Left ventricle myocardium inferior (tissue), 1 donor: ENCODE results near the gene SPTBN1. TPM values are rescaled to one million over a fixed set of nuclear protein-coding genes. Genes with fewer than 3 reads are reported as not detected.

ENCODE experiments used
- DNase-seq: peaks from one replicate; pipeline ENCODE4 v3.0.0-alpha.2; 2020
- H3K27ac ChIP-seq: fragments of 200-600 bp; replicated peaks from 2 replicates; pipeline ENCODE4 v1.8.0; 2021
- H3K27me3 ChIP-seq: fragments of 200-600 bp; 2 replicates; pipeline ENCODE4 v1.8.0; 2021; ENCODE audit warnings: low read depth
- H3K36me3 ChIP-seq: fragments of 200-600 bp; 2 replicates; pipeline ENCODE4 v1.8.0; 2021
- H3K4me1 ChIP-seq: fragments of 200-600 bp; 2 replicates; pipeline ENCODE4 v1.8.0; 2021
- H3K4me3 ChIP-seq: fragments of 200-600 bp; 2 replicates; pipeline ENCODE4 v1.8.0; 2021; ENCODE audit warnings: mild to moderate bottlenecking, moderate library complexity
- H3K9me3 ChIP-seq: fragments of 200-600 bp; replicated peaks from 2 replicates; pipeline ENCODE4 v1.8.0; 2021
- intact Hi-C: fragments of 100-400 bp; cut with micrococcal nuclease; formaldehyde crosslinking; loops from one replicate; pipeline ENCODE4 v1.11.0; 2022
- total RNA-seq: library from RNA; stranded (reverse); fragmentation: NEBNext Ultra II Directional; extraction: Animal tissue kit (Norgen Biotek cat#: 25700); gene quantifications from one replicate; pipeline ENCODE4 v1.2.1, GENCODE V29; 2021
- TF ChIP-seq, protein P1 (sequence below): fragments of 200-600 bp; IDR thresholded peaks from 2 replicates; pipeline ENCODE4 v1.8.0; 2021; ENCODE audit warnings: antibody characterized with exemption, mild to moderate bottlenecking, borderline replicate concordance
- donor health status: DM: no; HTN: yes; CAD: no; lungs with severe emphysema.

The SPTBN1 gene
- total RNA-seq, 1 donor from 2014 or later: 484 TPM

DNA sequence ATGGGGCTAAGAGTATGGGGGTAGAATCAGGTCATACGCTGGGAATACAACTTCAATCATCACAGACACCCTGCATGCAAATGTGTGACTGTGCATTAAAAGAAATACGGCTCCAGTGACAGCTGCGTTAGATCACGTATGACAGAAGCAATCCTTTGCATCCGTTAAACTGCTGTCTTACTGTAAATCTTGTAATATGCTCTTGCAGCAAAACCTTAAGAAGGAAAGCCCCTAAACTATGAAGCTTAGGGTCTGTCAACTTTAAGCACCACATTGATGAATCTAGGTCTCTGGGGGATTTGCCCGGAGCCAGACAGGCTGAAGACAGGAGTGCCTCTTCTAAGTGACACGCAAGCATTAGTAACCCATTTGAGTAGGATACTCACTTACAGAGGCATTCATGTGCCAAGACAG lies 182.7 kb downstream of the SPTBN1 start:
- Histone ChIP-seq H3K4me1 (peaks cover 91% of the 10 kb centered on the region), H3K36me3 (peaks cover 70% of the 10 kb centered on the region)
- intact Hi-C loops: loop anchor here (10.0 kb wide), 1 partner anchor 114 kb away; no protein-coding TSS in a partner anchor

DNA sequence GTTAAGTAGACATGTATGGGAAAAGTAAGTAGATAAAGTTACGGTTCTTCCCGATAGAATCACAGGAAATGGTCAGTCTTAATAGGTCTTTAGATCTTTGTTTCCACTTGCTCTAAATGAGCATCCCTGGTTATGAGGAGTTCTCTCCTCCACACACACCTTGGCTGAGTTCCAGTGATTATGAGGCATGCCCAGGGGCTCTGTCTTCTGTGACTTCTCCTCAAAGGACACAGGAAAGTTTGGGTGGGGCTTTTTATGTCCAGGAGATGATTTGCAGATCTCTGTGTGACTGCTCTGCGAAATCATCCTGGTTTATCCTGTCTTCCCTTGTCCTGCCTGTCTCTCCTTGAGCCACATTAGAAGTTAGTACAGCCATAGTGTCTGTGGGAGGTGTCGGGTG lies 183.5 kb downstream of the SPTBN1 start:
- intact Hi-C loops: loop anchor here (10.0 kb wide), 2 partner anchors 65 to 115 kb away; no protein-coding TSS in a partner anchor
- H3K27me3 ChIP-seq: no peaks in the 10 kb centered on the region
- peak overlapping the region; percentile 90 for H3K27ac ChIP-seq
- H3K4me3 ChIP-seq: no peak overlapping the region
- TF ChIP-seq, protein P1, sequence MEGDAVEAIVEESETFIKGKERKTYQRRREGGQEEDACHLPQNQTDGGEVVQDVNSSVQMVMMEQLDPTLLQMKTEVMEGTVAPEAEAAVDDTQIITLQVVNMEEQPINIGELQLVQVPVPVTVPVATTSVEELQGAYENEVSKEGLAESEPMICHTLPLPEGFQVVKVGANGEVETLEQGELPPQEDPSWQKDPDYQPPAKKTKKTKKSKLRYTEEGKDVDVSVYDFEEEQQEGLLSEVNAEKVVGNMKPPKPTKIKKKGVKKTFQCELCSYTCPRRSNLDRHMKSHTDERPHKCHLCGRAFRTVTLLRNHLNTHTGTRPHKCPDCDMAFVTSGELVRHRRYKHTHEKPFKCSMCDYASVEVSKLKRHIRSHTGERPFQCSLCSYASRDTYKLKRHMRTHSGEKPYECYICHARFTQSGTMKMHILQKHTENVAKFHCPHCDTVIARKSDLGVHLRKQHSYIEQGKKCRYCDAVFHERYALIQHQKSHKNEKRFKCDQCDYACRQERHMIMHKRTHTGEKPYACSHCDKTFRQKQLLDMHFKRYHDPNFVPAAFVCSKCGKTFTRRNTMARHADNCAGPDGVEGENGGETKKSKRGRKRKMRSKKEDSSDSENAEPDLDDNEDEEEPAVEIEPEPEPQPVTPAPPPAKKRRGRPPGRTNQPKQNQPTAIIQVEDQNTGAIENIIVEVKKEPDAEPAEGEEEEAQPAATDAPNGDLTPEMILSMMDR: no peak
- H3K9me3 ChIP-seq: no peaks in the 10 kb centered on the region
- peaks cover 73% of the 10 kb centered on the region for H3K36me3 ChIP-seq
- H3K4me1 ChIP-seq: peaks cover 83% of the 10 kb centered on the region
- no peak for DNase-seq

More for the DNA sequence above, 182.7 kb downstream of the SPTBN1 start:
- DNase-seq: no peak
- Histone ChIP-seq H3K27me3 (no peaks in the 10 kb centered on the region), H3K9me3 (no peaks in the 10 kb centered on the region), H3K27ac (peak overlapping the region; percentile 90), H3K4me3 (no peak overlapping the region)
- TF ChIP-seq, protein P1: no peak

DNA sequence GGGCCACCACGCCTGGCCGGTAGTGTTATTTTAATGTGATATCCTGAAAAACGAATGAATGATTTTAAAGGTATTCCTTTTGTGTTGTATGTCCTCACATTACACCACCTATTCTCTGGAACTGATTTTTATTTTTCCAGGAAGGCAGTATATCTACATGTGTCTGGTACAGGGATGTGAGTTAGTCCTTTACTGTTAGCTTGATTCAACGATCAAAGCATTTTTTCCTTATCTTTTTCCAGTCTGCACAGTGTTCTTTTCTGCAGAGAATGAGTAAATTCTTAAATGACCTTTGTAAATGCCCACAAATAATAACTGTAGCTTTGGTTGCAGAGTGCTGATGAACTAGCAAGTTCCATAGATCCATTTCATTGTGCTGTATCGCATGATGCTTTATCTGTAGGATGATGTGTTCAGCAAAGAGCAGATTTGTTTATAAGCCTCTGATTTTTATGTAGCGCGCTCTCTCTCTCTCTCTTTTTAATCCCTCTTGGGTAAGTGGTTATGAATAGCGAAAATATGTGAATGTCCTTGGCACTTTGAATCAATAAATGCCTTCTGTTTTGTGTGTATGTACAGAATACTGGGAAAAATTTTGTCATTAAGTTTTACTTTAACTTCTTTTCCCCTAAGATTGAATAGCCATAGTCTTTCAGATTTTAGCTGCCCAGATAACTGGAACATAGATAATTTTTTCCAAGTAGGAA lies 184.9 kb downstream of the SPTBN1 start:
- Histone ChIP-seq H3K4me1 (peaks cover 76% of the 10 kb centered on the region), H3K4me3 (no peak overlapping the region), H3K27me3 (no peaks in the 10 kb centered on the region), H3K36me3 (peaks cover 87% of the 10 kb centered on the region), H3K27ac (peak overlapping the region; percentile 90), H3K9me3 (no peaks in the 10 kb centered on the region)
- DNase-seq: no peak
- intact Hi-C loops: loop anchor here (10.0 kb wide), 1 partner anchor 64 kb away; no protein-coding TSS in a partner anchor
- TF ChIP-seq, protein P1: no peak

DNA sequence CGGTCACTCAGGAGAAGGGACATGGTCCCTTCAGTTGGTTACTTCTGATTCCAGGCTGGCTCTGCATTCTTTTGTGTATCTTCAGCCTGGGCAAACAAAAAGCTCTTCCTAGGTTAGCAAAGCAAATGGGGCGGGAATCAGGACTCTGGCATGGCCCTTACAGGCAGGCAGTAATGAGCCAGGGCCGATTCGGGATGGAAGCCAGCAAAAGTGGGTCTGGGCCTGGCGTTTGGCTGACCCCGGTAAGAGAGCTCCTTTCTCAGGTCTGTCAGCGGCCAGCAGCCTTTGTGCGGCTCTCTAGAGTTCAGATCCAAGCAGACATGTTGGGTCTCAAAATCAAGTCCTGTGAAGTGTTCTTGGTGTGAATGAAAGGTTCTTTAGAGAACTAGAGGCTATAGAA lies 185.9 kb downstream of the SPTBN1 start:
- H3K27me3 ChIP-seq: no peaks in the 10 kb centered on the region
- TF ChIP-seq, protein P1: no peak
- H3K4me1 ChIP-seq: peaks cover 70% of the 10 kb centered on the region
- intact Hi-C loops: loop anchor here (10.0 kb wide), 1 partner anchor 63 kb away; no protein-coding TSS in a partner anchor
- H3K27ac ChIP-seq: peak overlapping the region; percentile 90
- no peaks in the 10 kb centered on the region for H3K9me3 ChIP-seq
- peaks cover 91% of the 10 kb centered on the region for H3K36me3 ChIP-seq
- DNase-seq: peak; percentile 56
- H3K4me3 ChIP-seq: no peak overlapping the region

DNA sequence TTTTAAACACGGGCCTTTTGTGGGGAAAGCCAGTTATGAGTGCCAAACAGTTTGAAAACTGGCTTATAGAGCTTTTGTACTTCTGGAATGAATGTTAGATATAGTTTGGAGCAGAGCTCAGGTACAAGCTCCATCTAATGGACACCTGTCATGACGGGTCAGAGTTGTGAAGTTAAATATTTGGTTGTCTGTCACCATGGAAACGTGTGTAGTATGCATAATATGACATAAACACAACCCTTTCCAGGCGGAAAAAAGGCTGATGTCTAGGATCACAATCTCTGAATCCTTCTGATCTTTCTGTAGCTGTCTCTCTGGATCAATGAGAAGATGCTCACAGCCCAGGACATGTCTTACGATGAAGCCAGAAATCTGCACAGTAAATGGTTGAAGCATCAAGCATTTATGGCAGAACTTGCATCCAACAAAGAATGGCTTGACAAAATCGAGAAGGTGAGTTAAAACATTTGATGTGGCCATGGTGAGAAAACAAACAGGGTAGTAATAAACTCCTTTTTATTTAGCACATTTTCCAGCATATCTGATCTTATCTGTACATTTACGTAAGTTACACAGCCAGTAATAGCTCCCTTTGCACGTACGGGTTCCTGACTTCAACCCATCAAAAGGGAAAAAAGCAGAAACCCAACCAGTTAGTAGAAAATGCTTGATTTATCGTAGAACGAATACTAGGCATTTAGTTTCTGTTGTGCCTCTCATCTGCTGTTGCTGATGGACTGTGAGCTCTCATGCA lies 186.7 kb downstream of the SPTBN1 start:
- TF ChIP-seq, protein P1: no peak
- H3K27me3 ChIP-seq: no peaks in the 10 kb centered on the region
- no peaks in the 10 kb centered on the region for H3K9me3 ChIP-seq
- H3K27ac ChIP-seq: peak overlapping the region; percentile 90
- intact Hi-C loops: loop anchor here (10.0 kb wide), 1 partner anchor 62 kb away; no protein-coding TSS in a partner anchor
- H3K4me3 ChIP-seq: no peak overlapping the region
- H3K4me1 ChIP-seq: peaks cover 62% of the 10 kb centered on the region
- peaks cover 91% of the 10 kb centered on the region for H3K36me3 ChIP-seq
- DNase-seq: no peak
